Stimulated activated CD4-positive, alpha-beta T cell treated with anti-CD3 and anti-CD28 coated beads, Interleukin-1b, Interleukin-23, amount 100 ng/mL, for 4 hours (primary cell): ENCODE data around the gene FKBP1A.

ENCODE experiments used
- DNase-seq, 2 donors: peaks; one replicate each; pipeline ENCODE4 v3.0.0-alpha.2; 2020; ENCODE audit warnings: low read depth in 2 of 2

FKBP1A gene

DNA sequence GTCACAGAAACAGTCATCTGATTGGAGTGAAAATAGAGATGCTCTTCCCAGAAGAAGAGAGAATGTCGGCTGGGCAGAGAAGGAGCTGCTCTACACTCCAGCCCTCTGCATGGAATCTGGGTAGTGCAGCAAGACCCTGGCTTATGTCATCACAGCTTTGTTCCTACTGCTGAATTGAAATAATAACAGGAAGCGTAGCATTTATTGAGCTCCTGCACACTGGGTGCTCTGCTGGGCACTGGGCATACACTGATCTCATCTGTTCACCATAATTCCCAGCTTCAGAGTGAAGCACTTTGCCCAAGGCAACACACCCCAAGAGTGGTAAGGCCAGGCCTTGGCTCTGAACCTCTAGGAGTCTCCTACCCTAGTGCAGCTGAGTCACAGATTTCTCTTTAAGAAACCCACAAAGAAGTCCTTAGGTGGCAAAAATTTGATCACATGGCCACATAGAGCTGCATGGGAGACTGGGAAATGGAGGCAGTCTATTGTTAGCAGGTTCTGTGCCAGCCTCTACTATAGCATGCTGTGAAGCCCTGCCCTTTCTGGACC, 60.0 kb downstream of the FKBP1A start:
- no peak for DNase-seq

GRCh38 chr20:1331801-1332453, 60.9 kb downstream of the FKBP1A start:
- DNase-seq: no peak

GRCh38 chr20:1331101-1331500, 61.8 kb downstream of the FKBP1A start:
- DNase-seq: no peak

- no peak for DNase-seq
Measured at GRCh38 chr20:1330075-1330830, 62.6 kb downstream of the FKBP1A start.

DNA sequence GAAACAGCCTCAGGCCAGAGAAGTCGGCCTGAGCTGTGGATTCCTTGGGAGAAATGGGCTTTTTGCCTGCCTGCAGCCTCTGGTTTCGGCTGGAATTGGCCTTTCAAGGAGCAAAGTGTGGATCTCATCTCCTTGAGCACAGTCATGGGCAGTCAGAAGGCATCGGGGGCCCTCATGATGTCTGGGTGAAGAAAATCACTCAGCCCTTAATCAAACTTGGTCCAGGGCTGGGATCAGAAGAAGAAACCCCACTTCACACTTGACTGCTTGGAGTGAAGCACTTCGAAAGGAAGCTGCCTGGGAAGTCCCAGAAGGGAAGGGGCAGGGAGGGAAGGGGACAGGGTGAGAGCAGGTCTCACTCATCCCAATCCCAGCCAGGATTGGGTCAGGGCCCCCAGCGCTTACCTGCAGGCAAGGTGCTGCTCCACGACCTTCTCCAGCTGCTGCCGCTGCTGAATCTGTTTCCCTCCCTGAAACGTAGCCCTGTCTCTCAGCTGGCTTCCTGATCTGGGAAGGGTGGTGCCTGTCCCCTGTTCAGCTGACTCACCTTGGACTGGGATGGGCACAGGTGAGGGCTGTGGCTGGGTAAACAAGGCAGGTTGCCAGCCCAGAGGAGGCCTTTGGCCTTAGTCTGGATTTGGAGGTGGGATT, 64.0 kb downstream of the FKBP1A start, which contains the start of gene SDCBP2:
TSS of gene SDCBP2 (minus strand) at position 460 of the 651 bp plus-strand sequence. CDS start 8,723 bp downstream, outside the sequence.
- no peak for DNase-seq

- DNase-seq: no peak
Measured at GRCh38 chr20:1327827-1328679, 64.8 kb downstream of the FKBP1A start.

- no peak for DNase-seq
Measured at GRCh38 chr20:1327241-1327653, 65.6 kb downstream of the FKBP1A start.

- DNase-seq: no peak
Measured at GRCh38 chr20:1326031-1326930, 66.6 kb downstream of the FKBP1A start.

GRCh38 chr20:1325173-1326030, 67.5 kb downstream of the FKBP1A start:
- peak; percentile 98 to 99 for DNase-seq

DNA sequence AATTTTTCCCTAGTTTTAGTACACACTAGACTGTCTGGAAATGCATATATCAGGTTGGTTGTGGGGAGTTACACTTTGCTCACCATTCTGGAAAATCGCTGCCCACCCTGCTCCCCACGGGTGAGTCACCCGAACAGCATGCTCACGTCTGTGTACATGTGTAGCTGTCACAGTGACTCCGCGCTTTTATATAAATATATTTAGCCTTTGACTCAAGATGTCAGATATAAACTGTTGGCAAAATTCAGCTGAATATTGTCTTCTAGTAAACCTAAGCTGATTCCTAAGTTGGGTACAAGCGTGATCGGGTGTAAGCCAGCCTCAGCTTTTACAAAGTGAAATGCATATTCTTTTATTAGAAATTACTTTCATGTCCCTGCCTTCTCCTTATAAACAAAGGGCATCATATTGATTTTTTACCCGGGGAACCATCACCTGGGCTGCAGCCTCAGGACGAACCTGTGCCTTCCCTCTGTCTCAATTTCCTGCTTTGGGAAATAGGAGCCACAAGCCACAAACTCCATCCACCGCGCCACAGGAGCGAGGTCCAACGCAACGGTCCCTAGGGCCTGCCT, 68.2 kb downstream of the FKBP1A start:
- DNase-seq: peak in 1 of 2 donors; percentile 23

- DNase-seq: no peak
Measured at GRCh38 chr20:1323830-1324597, 68.8 kb downstream of the FKBP1A start.

DNA sequence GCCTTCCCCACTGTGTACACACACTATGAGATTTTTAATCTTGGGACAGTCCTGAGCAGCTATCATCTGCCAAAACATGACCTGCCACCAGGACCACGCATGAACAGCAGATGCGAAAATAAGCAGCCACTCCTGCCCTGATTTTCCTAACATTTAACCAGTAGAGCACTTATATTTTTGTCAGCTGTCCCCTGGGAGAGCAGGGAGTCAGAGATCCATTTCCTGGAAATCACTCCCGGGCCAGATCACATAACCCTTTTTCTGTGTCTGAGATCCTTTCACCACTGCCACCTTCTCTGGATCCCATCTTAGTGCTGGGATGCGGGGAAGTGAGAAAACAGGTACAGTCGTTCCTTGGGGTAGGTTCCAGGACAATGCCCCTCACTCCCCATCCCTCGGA, 69.6 kb downstream of the FKBP1A start:
- no peak for DNase-seq

DNA sequence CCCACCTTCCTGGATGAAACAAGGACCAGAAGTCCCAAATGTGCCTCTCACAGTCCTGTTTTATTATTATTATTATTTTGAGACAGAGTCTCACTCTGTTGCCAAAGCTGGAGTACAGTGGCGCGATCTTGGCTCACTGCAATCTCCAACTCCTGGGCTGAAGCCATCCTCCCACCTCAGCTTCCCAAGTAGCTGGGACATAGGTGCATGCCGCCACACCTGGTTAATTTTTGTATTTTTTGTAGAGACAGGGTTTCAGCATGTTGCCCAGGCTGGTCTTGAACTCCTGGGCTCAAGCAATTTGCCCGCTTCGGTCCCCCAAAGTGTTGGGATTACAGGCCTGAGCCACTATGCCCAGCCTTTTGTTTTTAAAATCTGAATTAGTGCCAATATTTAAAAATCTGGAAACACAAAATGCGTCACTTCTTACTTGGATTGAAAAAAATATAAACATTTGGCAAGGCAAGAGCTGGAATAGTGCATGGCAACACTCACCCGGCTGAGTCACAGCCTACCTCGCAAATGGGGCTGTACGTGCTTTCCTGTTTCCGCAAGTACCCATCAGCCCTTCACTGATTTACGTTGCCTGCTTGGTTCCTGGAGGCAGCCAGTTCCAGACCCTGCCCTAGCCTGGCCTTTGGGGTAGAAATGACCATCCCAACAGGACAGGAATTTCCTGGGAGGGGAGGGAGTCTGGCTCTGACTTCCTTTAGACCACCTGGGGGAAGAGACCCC, 70.2 kb downstream of the FKBP1A start:
- DNase-seq: no peak

DNA sequence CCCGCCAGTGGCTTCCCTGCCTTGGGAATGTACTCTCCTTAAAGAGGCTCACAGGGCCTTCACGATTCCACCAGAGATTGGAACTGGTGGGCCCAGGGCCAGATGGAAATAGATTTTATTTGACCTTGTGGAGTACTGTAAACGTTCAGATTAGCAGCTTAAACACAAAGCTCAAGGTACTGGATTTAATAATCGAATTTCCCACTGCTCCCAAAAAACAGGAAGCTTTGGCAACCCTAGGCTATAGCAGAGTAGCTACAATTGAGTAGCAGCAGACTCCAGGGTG, 71.3 kb downstream of the FKBP1A start:
- no peak for DNase-seq

GRCh38 chr20:1320902-1321653, 71.8 kb downstream of the FKBP1A start:
- DNase-seq: no peak

DNA sequence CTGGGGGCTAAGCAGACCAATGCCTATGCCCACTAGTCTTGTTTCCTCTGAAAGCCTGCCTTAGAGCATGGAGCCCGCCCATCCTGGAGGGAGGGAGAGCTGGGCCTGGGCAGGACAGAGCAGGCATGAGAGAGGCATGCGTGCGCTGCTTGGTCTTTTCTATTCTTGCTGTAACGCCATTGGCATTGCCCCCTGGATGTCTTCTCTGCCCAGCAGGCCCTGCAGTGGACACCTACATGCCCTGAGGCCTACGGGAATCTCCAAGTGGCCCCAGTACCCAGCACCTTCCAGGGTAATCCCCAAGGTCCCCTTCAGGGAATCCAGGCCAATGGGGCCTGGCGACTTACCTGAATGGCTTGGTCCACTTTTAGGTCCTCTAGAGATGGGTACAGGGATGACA, 72.8 kb downstream of the FKBP1A start:
- DNase-seq: no peak

- DNase-seq: no peak
Measured at GRCh38 chr20:1319462-1319861, 73.4 kb downstream of the FKBP1A start.
